ENCODE results near the gene WDFY4. TPM values are rescaled to one million over a fixed set of nuclear protein-coding genes. Genes with fewer than 3 reads are reported as not detected.
A peak's percentile ranks its signal among the peaks of the same experiment; 100 is the strongest.

The WDFY4 gene
- total and polyA plus RNA-seq, 7 donors, result 0.23 to 1.3 (median 0.69) TPM

DNA sequence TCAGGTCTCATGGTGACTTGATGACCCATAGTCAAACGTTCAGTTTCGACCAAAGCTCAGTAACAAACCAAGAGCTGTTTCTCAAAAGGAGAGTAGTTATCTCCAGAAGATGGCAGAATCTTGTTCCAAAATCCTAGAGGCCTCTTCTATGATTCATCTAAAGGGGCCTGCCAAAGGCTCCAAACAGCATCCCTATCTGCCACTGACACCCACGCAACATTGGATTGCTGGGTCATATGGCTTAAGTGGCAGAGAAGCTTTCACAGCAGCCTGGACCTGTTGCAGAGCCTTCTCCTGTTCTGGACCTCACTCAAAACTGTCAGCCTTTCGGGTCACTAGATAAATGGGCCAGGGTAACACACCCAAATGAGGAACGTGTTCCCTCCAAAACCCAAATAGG is 309.0 kb downstream of the WDFY4 start:
- intact Hi-C loops (cut with DNase I), result no loop called here
- ATAC-seq (no peak), DNase-seq (no peak)
- no peaks in the 10 kb centered on the region for H3K4me1 ChIP-seq
- H3K27me3 ChIP-seq (ENCODE audit: insufficient read depth in 3 of 3, low read length in 2 of 3), result no peaks in the 10 kb centered on the region
- no peak overlapping the region for H3K27ac ChIP-seq
- no peaks in the 10 kb centered on the region for H3K9me3 ChIP-seq
- WGBS, 3 donors, result 88 to 93% (median 92%) methylated on average over 5 of the region's 5 CpGs
- no peak overlapping the region for H3K4me3 ChIP-seq
- H3K36me3 ChIP-seq (ENCODE audit: insufficient read depth in 1 of 2, low read depth in 1 of 2), result no peaks in the 10 kb centered on the region
- TF ChIP-seq, protein P1, sequence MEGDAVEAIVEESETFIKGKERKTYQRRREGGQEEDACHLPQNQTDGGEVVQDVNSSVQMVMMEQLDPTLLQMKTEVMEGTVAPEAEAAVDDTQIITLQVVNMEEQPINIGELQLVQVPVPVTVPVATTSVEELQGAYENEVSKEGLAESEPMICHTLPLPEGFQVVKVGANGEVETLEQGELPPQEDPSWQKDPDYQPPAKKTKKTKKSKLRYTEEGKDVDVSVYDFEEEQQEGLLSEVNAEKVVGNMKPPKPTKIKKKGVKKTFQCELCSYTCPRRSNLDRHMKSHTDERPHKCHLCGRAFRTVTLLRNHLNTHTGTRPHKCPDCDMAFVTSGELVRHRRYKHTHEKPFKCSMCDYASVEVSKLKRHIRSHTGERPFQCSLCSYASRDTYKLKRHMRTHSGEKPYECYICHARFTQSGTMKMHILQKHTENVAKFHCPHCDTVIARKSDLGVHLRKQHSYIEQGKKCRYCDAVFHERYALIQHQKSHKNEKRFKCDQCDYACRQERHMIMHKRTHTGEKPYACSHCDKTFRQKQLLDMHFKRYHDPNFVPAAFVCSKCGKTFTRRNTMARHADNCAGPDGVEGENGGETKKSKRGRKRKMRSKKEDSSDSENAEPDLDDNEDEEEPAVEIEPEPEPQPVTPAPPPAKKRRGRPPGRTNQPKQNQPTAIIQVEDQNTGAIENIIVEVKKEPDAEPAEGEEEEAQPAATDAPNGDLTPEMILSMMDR (IDR thresholded peaks at IDR 0.05), result no peak

DNA sequence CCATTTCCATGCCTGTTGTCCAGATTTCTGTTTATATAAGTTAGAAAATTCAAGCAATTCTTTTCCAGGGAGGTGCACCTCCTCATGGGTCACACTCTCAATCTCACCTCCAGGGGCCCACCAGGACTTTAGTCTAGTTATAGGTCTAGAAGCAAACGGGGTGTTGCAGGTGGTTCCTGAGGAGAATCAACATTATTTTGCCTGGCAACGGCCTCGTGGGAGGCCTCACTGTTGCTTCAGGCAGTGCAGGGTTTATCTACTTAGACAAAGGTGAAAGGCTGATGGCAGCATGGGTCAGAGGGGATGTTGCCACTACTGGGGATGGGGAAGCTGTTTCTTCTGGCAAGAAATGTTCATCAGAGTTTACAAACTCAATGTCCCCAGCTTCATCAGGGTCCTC is 311.7 kb downstream of the WDFY4 start:
- intact Hi-C loops (cut with DNase I), result no loop called here
- 67 to 84% (median 84%) methylated on average over 3 of the region's 3 CpGs for WGBS, 3 donors
- no peak for ATAC-seq

GRCh38 chr10:48999346-48999745 is 314.7 kb downstream of the WDFY4 start:
- TF ChIP-seq, protein P1 (IDR thresholded peaks at IDR 0.05), result no peak
- Histone ChIP-seq H3K4me3 (no peak overlapping the region), H3K4me1 (no peaks in the 10 kb centered on the region), H3K9me3 (no peaks in the 10 kb centered on the region), H3K27ac (no peak overlapping the region), H3K27me3 (ENCODE audit: insufficient read depth in 3 of 3, low read length in 2 of 3) (no peaks in the 10 kb centered on the region), H3K36me3 (ENCODE audit: insufficient read depth in 1 of 2, low read depth in 1 of 2) (no peaks in the 10 kb centered on the region)
- intact Hi-C loops (cut with DNase I), result no loop called here
- ATAC-seq, result no peak
- DNase-seq, result no peak
- 94 to 100% (median 94%) methylated on average over 2 of the region's 2 CpGs for WGBS, 3 donors

More for the DNA sequence above, 311.7 kb downstream of the WDFY4 start:
- TF ChIP-seq, protein P1 (IDR thresholded peaks at IDR 0.05), result no peak
- no peak for DNase-seq
- no peaks in the 10 kb centered on the region for H3K36me3 ChIP-seq (ENCODE audit: insufficient read depth in 1 of 2, low read depth in 1 of 2)
- no peak overlapping the region for H3K27ac ChIP-seq
- no peaks in the 10 kb centered on the region for H3K27me3 ChIP-seq (ENCODE audit: insufficient read depth in 3 of 3, low read length in 2 of 3)
- no peak overlapping the region for H3K4me3 ChIP-seq
- no peaks in the 10 kb centered on the region for H3K4me1 ChIP-seq
- H3K9me3 ChIP-seq, result no peaks in the 10 kb centered on the region

GRCh38 chr10:49000437-49001398 is 316.0 kb downstream of the WDFY4 start:
- Histone ChIP-seq H3K9me3 (no peaks in the 10 kb centered on the region), H3K4me1 (no peaks in the 10 kb centered on the region), H3K27me3 (ENCODE audit: insufficient read depth in 3 of 3, low read length in 2 of 3) (no peaks in the 10 kb centered on the region), H3K4me3 (no peak overlapping the region), H3K36me3 (ENCODE audit: insufficient read depth in 1 of 2, low read depth in 1 of 2) (no peaks in the 10 kb centered on the region), H3K27ac (no peak overlapping the region)
- WGBS, 3 donors, result 69 to 80% (median 70%) methylated on average over 13 of the region's 13 CpGs
- DNase-seq (no peak), ATAC-seq (peak in 1 of 4 donors; percentile 21)
- TF ChIP-seq, protein P1 (IDR thresholded peaks at IDR 0.05), result no peak
- intact Hi-C loops (cut with DNase I), result loop anchor here in 1 of 2 donors (10.0 kb wide), 1 partner anchor 114 kb away; the partner anchor contains the start of gene VSTM4
